SU-DHL-6 (cell line): ENCODE measurements around the gene RTF2.

Source experiments
- H2AFZ ChIP-seq: fragments of 200-600 bp; sonication (generic); 2 replicates; pipeline ENCODE4 v1.6.1; 2014; ENCODE audit warnings: low read depth, mild to moderate bottlenecking, moderate library complexity, mixed read lengths, antibody characterized with exemption, low read length; ENCODE audit not compliant: severe bottlenecking
- H3F3A ChIP-seq: fragments of 200-600 bp; shearing (Covaris generic); 2 replicates; pipeline ENCODE4 v1.6.0; 2016; ENCODE audit warnings: antibody characterized with exemption, mild to moderate bottlenecking; ENCODE audit not compliant: insufficient read depth
- H3K27ac ChIP-seq: fragments of 200-600 bp; sonication (generic); 2 replicates; pipeline ENCODE4 v1.5.1; 2016; ENCODE audit warnings: low read depth, mild to moderate bottlenecking, low read length, moderate library complexity, mixed read lengths
- H3K27me3 ChIP-seq: fragments of 200-600 bp; sonication (generic), shearing (Covaris generic); 2 replicates; pipeline ENCODE4 v1.6.0; 2014; ENCODE audit warnings: mild to moderate bottlenecking, low read length
- H3K36me3 ChIP-seq: fragments of 200-600 bp; sonication (generic); 2 replicates; pipeline ENCODE4 v1.6.1; 2014; ENCODE audit warnings: mild to moderate bottlenecking, low read length, mixed read lengths
- H3K4me2 ChIP-seq: fragments of 300-600, 200-600 bp; shearing (Covaris generic), sonication (generic); 2 replicates; pipeline ENCODE4 v1.6.0; 2014; ENCODE audit warnings: low read length, low read depth, mild to moderate bottlenecking; ENCODE audit not compliant: poor library complexity, severe bottlenecking
- H3K4me3 ChIP-seq: fragments of 200-600 bp; sonication (generic); 2 replicates; pipeline ENCODE4 v1.5.1; 2014; ENCODE audit warnings: antibody characterized with exemption, low read length, mild to moderate bottlenecking, mixed read lengths; ENCODE audit not compliant: insufficient read depth, poor library complexity, severe bottlenecking
- H3K79me2 ChIP-seq: fragments of 200-600 bp; sonication (generic); 2 replicates; pipeline ENCODE4 v1.6.1; 2014; ENCODE audit warnings: mild to moderate bottlenecking, low read length, moderate library complexity; ENCODE audit not compliant: insufficient read depth
- H3K9ac ChIP-seq: fragments of 200-600 bp; sonication (generic); 2 replicates; pipeline ENCODE4 v1.7.0; 2014; ENCODE audit warnings: mild to moderate bottlenecking, low read length
- H3K9me2 ChIP-seq: fragments of 200-600 bp; sonication (generic); replicated peaks from 2 replicates; pipeline ENCODE4 v1.6.1; 2014; ENCODE audit warnings: low read length; ENCODE audit not compliant: insufficient read depth
- H3K9me3 ChIP-seq: fragments of 200-600 bp; sonication (generic); 2 replicates; pipeline ENCODE4 v1.6.1; 2014; ENCODE audit warnings: low read length, mixed read lengths; ENCODE audit not compliant: insufficient read depth
- H4K20me1 ChIP-seq: fragments of 200-600 bp; sonication (generic); 2 replicates; pipeline ENCODE4 v1.6.1; 2014; ENCODE audit warnings: low read depth, mild to moderate bottlenecking, antibody characterized with exemption, low read length, moderate library complexity, mixed read lengths
- CTCF ChIP-seq: fragments of 200-600 bp; sonication (generic); IDR thresholded peaks from one replicate; pipeline ENCODE4 v1.5.1; 2017; ENCODE audit warnings: antibody characterized with exemption, mild to moderate bottlenecking, low read length, moderate library complexity; ENCODE audit not compliant: insufficient read depth, poor library complexity, severe bottlenecking
- EZH2phosphoT487 ChIP-seq: fragments of 200-600 bp; sonication (generic), shearing (Covaris generic); conservative IDR thresholded peaks from 2 replicates; pipeline ENCODE4 v1.6.1; 2018; ENCODE audit warnings: mild to moderate bottlenecking, antibody characterized with exemption, low read length, moderate library complexity, mixed read lengths

Gene RTF2

GRCh38 chr20:56451056-56451765 is 17.2 kb upstream of the RTF2 start:
- no peaks in the 10 kb centered on the region for H3K36me3 ChIP-seq
- no peaks in the 10 kb centered on the region for H3K27me3 ChIP-seq
- no peaks in the 10 kb centered on the region for H3K79me2 ChIP-seq
- TF ChIP-seq EZH2phosphoT487 (no peak), CTCF (no peak)
- no peak overlapping the region for H3K9ac ChIP-seq
- no peak overlapping the region for H3K4me2 ChIP-seq
- no peaks in the 10 kb centered on the region for H3K9me3 ChIP-seq
- no peaks in the 10 kb centered on the region for H3K9me2 ChIP-seq
- no peak overlapping the region for H3K4me3 ChIP-seq
- H4K20me1 ChIP-seq = no peaks in the 10 kb centered on the region
- H3K27ac ChIP-seq = no peak overlapping the region
- H3F3A ChIP-seq = no peaks in the 10 kb centered on the region
- H2AFZ ChIP-seq = no peak overlapping the region

GRCh38 chr20:56453352-56453751 is 15.1 kb upstream of the RTF2 start:
- TF ChIP-seq EZH2phosphoT487 = no peak
- no peak for TF ChIP-seq CTCF
- Histone ChIP-seq H2AFZ (no peak overlapping the region), H3K9ac (no peak overlapping the region), H3K4me3 (no peak overlapping the region), H3K27ac (no peak overlapping the region), H3K79me2 (no peaks in the 10 kb centered on the region), H4K20me1 (no peaks in the 10 kb centered on the region), H3F3A (no peaks in the 10 kb centered on the region), H3K27me3 (no peaks in the 10 kb centered on the region), H3K36me3 (no peaks in the 10 kb centered on the region), H3K9me3 (no peaks in the 10 kb centered on the region), H3K4me2 (no peak overlapping the region), H3K9me2 (no peaks in the 10 kb centered on the region)

GRCh38 chr20:56454754-56455153 is 13.7 kb upstream of the RTF2 start:
- H3K4me2 ChIP-seq = no peak overlapping the region

More at GRCh38 chr20:56454754-56455153, 13.7 kb upstream of the RTF2 start:
- Histone ChIP-seq H2AFZ (no peak overlapping the region), H3K4me3 (no peak overlapping the region), H3K27me3 (no peaks in the 10 kb centered on the region), H4K20me1 (no peaks in the 10 kb centered on the region), H3K79me2 (no peaks in the 10 kb centered on the region), H3K9me3 (no peaks in the 10 kb centered on the region), H3F3A (no peaks in the 10 kb centered on the region), H3K36me3 (no peaks in the 10 kb centered on the region), H3K9ac (no peak overlapping the region), H3K9me2 (no peaks in the 10 kb centered on the region), H3K27ac (no peak overlapping the region)
- no peak for TF ChIP-seq EZH2phosphoT487
- TF ChIP-seq CTCF = no peak
